Measurements from ENCODE around the gene TCP11L2. TPM values are rescaled to one million over a fixed set of nuclear protein-coding genes. Genes with fewer than 3 reads are reported as not detected.

TCP11L2 gene
- total and polyA plus RNA-seq, 8 donors, result 21.3 to 49.5 (median 28.3) TPM

DNA sequence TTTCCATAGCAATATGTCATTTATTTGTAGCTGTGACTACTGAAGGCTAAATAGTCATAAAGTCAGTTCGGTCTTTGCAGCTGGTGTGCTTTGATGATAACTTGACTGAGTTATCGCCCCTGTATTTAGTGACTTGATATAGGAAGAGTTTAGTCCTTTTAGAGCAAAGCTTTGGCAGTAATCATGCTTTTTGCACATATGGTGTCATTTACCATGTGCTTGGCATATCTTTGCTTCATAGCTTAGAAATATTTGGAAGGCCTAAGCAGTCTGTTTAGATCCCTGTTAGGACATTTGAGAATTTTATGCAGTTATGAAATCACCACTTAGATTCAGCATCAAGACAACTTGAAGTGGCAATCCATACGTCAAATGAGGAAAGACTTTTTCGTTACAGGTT is 86.6 kb downstream of the TCP11L2 start:
- intact Hi-C loops (cut with DNase I), result loop anchor here in 1 of 2 donors (5.0 to 10.0 kb wide), 2 partner anchors 456 to 528 kb away; no protein-coding TSS in a partner anchor
- TF ChIP-seq, protein P1, sequence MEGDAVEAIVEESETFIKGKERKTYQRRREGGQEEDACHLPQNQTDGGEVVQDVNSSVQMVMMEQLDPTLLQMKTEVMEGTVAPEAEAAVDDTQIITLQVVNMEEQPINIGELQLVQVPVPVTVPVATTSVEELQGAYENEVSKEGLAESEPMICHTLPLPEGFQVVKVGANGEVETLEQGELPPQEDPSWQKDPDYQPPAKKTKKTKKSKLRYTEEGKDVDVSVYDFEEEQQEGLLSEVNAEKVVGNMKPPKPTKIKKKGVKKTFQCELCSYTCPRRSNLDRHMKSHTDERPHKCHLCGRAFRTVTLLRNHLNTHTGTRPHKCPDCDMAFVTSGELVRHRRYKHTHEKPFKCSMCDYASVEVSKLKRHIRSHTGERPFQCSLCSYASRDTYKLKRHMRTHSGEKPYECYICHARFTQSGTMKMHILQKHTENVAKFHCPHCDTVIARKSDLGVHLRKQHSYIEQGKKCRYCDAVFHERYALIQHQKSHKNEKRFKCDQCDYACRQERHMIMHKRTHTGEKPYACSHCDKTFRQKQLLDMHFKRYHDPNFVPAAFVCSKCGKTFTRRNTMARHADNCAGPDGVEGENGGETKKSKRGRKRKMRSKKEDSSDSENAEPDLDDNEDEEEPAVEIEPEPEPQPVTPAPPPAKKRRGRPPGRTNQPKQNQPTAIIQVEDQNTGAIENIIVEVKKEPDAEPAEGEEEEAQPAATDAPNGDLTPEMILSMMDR (IDR thresholded peaks at IDR 0.05), result no peak
- no peaks in the 10 kb centered on the region for H3K4me1 ChIP-seq

DNA sequence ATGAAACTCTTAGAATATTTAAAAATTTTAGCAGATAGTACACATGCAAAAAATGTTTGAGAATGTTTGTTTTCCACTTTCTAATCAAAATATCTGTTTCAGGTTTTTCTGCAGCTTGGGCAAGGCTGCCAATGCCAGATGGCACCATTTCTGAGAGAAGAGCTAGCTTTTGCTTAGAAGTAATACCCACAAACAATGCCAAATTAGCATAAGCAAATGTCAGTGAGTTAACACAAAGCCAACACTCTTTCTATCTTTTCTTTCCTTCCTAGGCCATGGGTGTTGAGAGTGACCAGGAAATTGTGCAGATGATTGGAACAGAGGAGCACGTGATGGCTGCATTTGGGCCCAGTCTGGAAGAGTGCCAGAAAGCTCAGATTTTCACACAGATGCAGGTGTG is 90.2 kb downstream of the TCP11L2 start:
- no peak overlapping the region for H3K27ac ChIP-seq
- ATAC-seq, result no peak
- H3K4me3 ChIP-seq, result no peak overlapping the region
- no peaks in the 10 kb centered on the region for H3K9me3 ChIP-seq
- H3K36me3 ChIP-seq, result peaks cover 0 to 46% of the 10 kb centered on the region in 2 donors
- intact Hi-C loops (cut with DNase I), result no loop called here
- no peaks in the 10 kb centered on the region for H3K27me3 ChIP-seq
- DNase-seq, result no peak
- no peaks in the 10 kb centered on the region for H3K4me1 ChIP-seq
- TF ChIP-seq, protein P1 (IDR thresholded peaks at IDR 0.05), result no peak

More for the DNA sequence above, 86.6 kb downstream of the TCP11L2 start:
- Histone ChIP-seq H3K27me3 (no peaks in the 10 kb centered on the region), H3K9me3 (no peaks in the 10 kb centered on the region), H3K4me3 (no peak overlapping the region), H3K36me3 (peaks cover 0 to 30% of the 10 kb centered on the region in 2 donors), H3K27ac (no peak overlapping the region)
- no peak for DNase-seq
- no peak for ATAC-seq

Other genes starting within 250 kb of the TCP11L2 start
- 10 to 100 TPM; 11.0 to 11.7 TPM for gene NUAK1, start 163.8 kb upstream of the TCP11L2 start, total RNA-seq
- gene NUAK1, start 163.8 kb upstream of the TCP11L2 start, polyA plus RNA-seq (ENCODE audit: insufficient read length in 6 of 6), result 1 to 10 TPM; 6.5 to 9.6 (median 7.5) TPM
- gene CKAP4, start 54.7 kb upstream of the TCP11L2 start, total RNA-seq, result 100 to 1,000 TPM in 1 of 2 donors, 10 to 100 TPM in 1; 86.0 to 111 TPM
- 100 to 1,000 TPM in 2 of 6 donors, 10 to 100 TPM in 4; 92.6 to 119 (median 97.5) TPM for gene CKAP4, start 54.7 kb upstream of the TCP11L2 start, polyA plus RNA-seq (ENCODE audit: insufficient read length in 6 of 6)
- gene POLR3B, start 55.0 kb downstream of the TCP11L2 start, total RNA-seq, result 10 to 100 TPM; 10.9 to 14.1 TPM
- 10 to 100 TPM; 11.9 to 14.6 (median 13.3) TPM for gene POLR3B, start 55.0 kb downstream of the TCP11L2 start, polyA plus RNA-seq (ENCODE audit: insufficient read length in 6 of 6)

Measured in left lung (tissue), 10 donors.